WERI-Rb-1 (cell line): ENCODE measurements around the gene PAK5.

Experiments used
- DNase-seq: peaks from one replicate; pipeline ENCODE4 v3.0.0-alpha.2; 2020
- H3K27ac ChIP-seq: fragments of 250-450 bp; sonication (Bioruptor Pico); 2 replicates; pipeline ENCODE4 v1.5.1; 2020; ENCODE audit warnings: mild to moderate bottlenecking, moderate library complexity
- H3K27me3 ChIP-seq: fragments of 250-450 bp; sonication (Bioruptor Pico); 2 replicates; pipeline ENCODE4 v1.5.1; 2021; ENCODE audit warnings: mild to moderate bottlenecking, low read depth, moderate library complexity; ENCODE audit not compliant: insufficient read depth, severe bottlenecking
- H3K36me3 ChIP-seq: fragments of 250-450 bp; sonication (Bioruptor Pico); 2 replicates; pipeline ENCODE4 v1.5.1; 2020; ENCODE audit warnings: mild to moderate bottlenecking, moderate library complexity
- H3K4me3 ChIP-seq: 2 replicates; pipeline ENCODE4 v1.5.1; 2011; ENCODE audit warnings: low read depth, mild to moderate bottlenecking, control low read depth, low read length
- H3K9me3 ChIP-seq: fragments of 250-450 bp; sonication (Bioruptor Pico); 2 replicates; pipeline ENCODE4 v1.5.1; 2021; ENCODE audit warnings: mild to moderate bottlenecking, moderate library complexity; ENCODE audit not compliant: severe bottlenecking
- CTCF ChIP-seq: IDR thresholded peaks from 2 replicates; pipeline ENCODE4 v1.5.1; 2011; ENCODE audit warnings: low read depth, mild to moderate bottlenecking, control low read depth, inconsistent platforms, low read length

Gene PAK5

DNA sequence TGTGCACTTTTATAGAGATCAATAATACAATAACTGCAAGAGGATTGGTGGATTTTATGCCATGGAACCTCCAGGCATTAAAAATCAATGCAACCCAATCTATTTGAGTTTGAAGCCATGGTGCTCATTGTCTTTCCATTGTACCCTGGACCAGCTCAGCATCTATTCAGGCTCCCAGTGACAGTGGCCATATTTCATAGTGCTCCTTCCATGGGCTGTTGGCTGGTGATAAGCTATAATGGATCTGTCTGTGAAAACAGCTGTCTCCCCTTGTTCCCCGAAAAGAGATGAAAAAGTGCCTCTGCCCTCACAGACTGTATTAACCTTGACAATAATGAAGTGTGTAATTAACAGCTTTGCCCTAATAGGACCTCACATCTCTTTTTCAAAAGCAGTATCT lies 250.2 kb downstream of the PAK5 start:
- H3K27ac ChIP-seq: no peak overlapping the region
- DNase-seq: no peak
- no peak for TF ChIP-seq CTCF
- no peaks in the 10 kb centered on the region for H3K27me3 ChIP-seq
- H3K9me3 ChIP-seq: no peaks in the 10 kb centered on the region
- H3K4me3 ChIP-seq: no peak overlapping the region
- H3K36me3 ChIP-seq: no peaks in the 10 kb centered on the region

GRCh38 chr20:9583151-9583550 lies 255.7 kb downstream of the PAK5 start:
- Histone ChIP-seq H3K27ac (no peak overlapping the region), H3K27me3 (no peaks in the 10 kb centered on the region), H3K4me3 (no peak overlapping the region), H3K36me3 (no peaks in the 10 kb centered on the region), H3K9me3 (no peaks in the 10 kb centered on the region)
- no peak for TF ChIP-seq CTCF
- DNase-seq: no peak

DNA sequence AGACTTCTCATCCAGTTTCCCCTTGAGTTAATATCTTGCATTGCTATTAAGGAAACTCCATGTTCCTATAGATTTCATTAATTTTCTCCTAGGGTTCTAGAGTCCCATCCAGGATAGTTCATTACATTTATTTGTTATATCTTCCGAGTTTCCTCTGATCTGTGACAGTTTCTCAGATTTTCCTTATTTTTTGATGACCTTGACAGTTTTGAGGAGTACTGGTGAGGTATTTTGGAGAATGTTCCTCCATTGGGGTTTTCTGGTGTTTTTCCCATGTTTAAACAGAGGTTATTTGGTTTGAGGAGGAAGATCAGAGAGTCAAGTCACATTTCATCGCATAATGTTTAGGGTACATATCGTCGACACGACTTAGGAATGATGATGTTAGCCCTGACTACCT lies 256.7 kb downstream of the PAK5 start:
- TF ChIP-seq CTCF: no peak
- no peaks in the 10 kb centered on the region for H3K9me3 ChIP-seq
- H3K4me3 ChIP-seq: no peak overlapping the region
- no peak overlapping the region for H3K27ac ChIP-seq
- no peaks in the 10 kb centered on the region for H3K36me3 ChIP-seq
- DNase-seq: no peak
- H3K27me3 ChIP-seq: no peaks in the 10 kb centered on the region

DNA sequence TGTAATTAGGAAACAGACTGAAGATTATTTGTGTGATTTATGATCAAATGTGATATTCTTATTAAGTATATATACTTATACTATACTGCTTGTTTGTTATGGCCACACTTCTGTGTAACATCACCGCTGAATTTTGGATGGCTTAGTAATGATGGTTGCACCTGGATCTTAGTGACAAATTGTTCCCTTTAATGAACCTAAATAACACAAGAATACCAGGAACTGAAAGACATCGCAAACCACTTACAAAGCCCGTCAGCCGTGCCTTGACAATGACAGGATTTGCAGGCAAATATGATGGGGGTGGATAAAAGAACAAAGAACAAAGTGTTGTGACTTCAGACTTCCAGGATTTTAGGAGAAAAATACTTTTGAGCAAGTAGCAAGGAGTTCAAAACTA lies 257.4 kb downstream of the PAK5 start:
- no peak for DNase-seq
- no peaks in the 10 kb centered on the region for H3K36me3 ChIP-seq
- H3K27ac ChIP-seq: no peak overlapping the region
- TF ChIP-seq CTCF: no peak
- no peaks in the 10 kb centered on the region for H3K9me3 ChIP-seq
- no peak overlapping the region for H3K4me3 ChIP-seq
- no peaks in the 10 kb centered on the region for H3K27me3 ChIP-seq

DNA sequence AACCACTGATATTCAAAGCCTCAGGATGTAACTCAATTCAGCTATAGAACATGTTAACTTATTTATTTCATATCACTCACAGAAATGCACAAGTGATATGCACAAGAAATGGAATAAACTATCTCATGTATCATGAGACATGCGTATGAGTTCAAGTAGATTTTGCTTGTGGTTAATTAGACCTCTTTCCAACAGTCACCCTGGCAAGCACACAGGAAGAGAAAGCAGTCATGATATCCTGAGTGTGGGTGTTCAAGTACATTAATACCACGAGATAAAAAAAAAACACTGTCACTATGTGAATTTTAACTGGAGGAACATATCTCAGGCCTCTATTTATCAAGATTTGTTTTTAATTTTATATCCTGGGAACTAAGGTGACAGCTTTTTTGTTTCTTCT lies 260.3 kb downstream of the PAK5 start:
- no peak overlapping the region for H3K27ac ChIP-seq
- H3K4me3 ChIP-seq: no peak overlapping the region
- no peaks in the 10 kb centered on the region for H3K9me3 ChIP-seq
- no peaks in the 10 kb centered on the region for H3K36me3 ChIP-seq
- H3K27me3 ChIP-seq: no peaks in the 10 kb centered on the region
- no peak for TF ChIP-seq CTCF
- DNase-seq: no peak

DNA sequence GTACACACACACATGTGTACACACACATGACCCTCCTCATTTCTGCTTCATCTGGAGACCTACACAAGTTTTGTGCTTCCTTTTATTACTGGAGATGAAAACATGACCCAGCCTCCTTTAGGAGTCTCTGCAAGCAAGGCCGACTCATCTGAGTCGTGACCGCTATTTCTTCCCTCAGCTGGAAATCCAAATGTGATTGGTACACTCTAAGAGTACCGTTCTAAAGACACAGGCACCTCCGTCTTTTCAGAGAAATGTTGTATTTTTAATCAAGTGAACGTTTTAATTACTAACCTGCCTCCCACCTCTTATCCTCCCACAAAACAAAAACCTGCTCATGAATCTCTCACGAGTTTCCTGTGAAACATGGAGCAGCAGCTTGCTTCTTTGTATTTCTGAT lies 261.5 kb downstream of the PAK5 start:
- DNase-seq: no peak
- no peaks in the 10 kb centered on the region for H3K27me3 ChIP-seq

More for the DNA sequence above, 261.5 kb downstream of the PAK5 start:
- Histone ChIP-seq H3K36me3 (no peaks in the 10 kb centered on the region), H3K4me3 (no peak overlapping the region), H3K9me3 (no peaks in the 10 kb centered on the region), H3K27ac (no peak overlapping the region)
- no peak for TF ChIP-seq CTCF
